Stimulated activated CD8-positive, alpha-beta memory T cell treated with anti-CD3 and anti-CD28 coated beads, Interleukin-15, amount 100 ng/mL, for 48 hours (primary cell): ENCODE measurements around the gene ARHGEF17.

ENCODE experiments used
- DNase-seq, 2 donors: peaks; one replicate each; pipeline ENCODE4 v3.0.0-alpha.2; 2020; ENCODE audit warnings: low read depth in 2 of 2

ARHGEF17 gene

GRCh38 chr11:73393479-73394415 is 85.7 kb downstream of the ARHGEF17 start:
- peak; percentile 14 to 33 for DNase-seq

- DNase-seq: no peak
Measured at GRCh38 chr11:73394416-73395296, 86.6 kb downstream of the ARHGEF17 start.

- DNase-seq: no peak
Measured at GRCh38 chr11:73395297-73396208, 87.5 kb downstream of the ARHGEF17 start.

- no peak for DNase-seq
Measured at GRCh38 chr11:73396251-73396930, 88.3 kb downstream of the ARHGEF17 start.

- DNase-seq: no peak
Measured at GRCh38 chr11:73396985-73397384, 88.9 kb downstream of the ARHGEF17 start.

- no peak for DNase-seq
Measured at GRCh38 chr11:73397468-73398131, 89.5 kb downstream of the ARHGEF17 start.

GRCh38 chr11:73398132-73398526 is 90.1 kb downstream of the ARHGEF17 start:
- no peak for DNase-seq

GRCh38 chr11:73398721-73399120 is 90.6 kb downstream of the ARHGEF17 start:
- DNase-seq: no peak

- DNase-seq: no peak
Measured at GRCh38 chr11:73399159-73399590, 91.1 kb downstream of the ARHGEF17 start.

GRCh38 chr11:73399636-73400035 is 91.6 kb downstream of the ARHGEF17 start:
- no peak for DNase-seq

GRCh38 chr11:73400293-73400692 is 92.2 kb downstream of the ARHGEF17 start:
- DNase-seq: no peak

GRCh38 chr11:73401217-73401923 is 93.3 kb downstream of the ARHGEF17 start:
- no peak for DNase-seq

- no peak for DNase-seq
Measured at GRCh38 chr11:73401924-73402833, 94.1 kb downstream of the ARHGEF17 start.

GRCh38 chr11:73402834-73403185 is 94.7 kb downstream of the ARHGEF17 start:
- DNase-seq: no peak

- DNase-seq: no peak
Measured at GRCh38 chr11:73403541-73403940, 95.5 kb downstream of the ARHGEF17 start.

GRCh38 chr11:73404048-73404447 is 96.0 kb downstream of the ARHGEF17 start:
- DNase-seq: no peak

- no peak for DNase-seq
Measured at GRCh38 chr11:73404506-73405145, 96.5 kb downstream of the ARHGEF17 start.

GRCh38 chr11:73405146-73405510 is 97.1 kb downstream of the ARHGEF17 start:
- DNase-seq: no peak
